ENCODE data around the gene ADAMTS18. TPM values are rescaled to one million over a fixed set of nuclear protein-coding genes. Genes with fewer than 3 reads are reported as not detected.

The ADAMTS18 gene
- 1 to 10 TPM in 1 of 5 donors, under 1 TPM in 1, not detected in 3; 0.55 to 7.0 TPM for total RNA-seq
- not detected for polyA plus RNA-seq
- long read RNA-seq, donor 1, result 0 reads
- long read RNA-seq, donor 2, result 0 reads
- long read RNA-seq, donor 3, result 0 reads
- long read RNA-seq, donor 4, result 0 reads
- long read RNA-seq, donor 5, result 0 reads
- long read RNA-seq, donor 6, result 0 reads
- long read RNA-seq, donor 7, result 0 reads
- long read RNA-seq, donor 8, result 0 reads
- long read RNA-seq, donor 9, result 0 reads
- long read RNA-seq, donor 10, result 0 reads

DNA sequence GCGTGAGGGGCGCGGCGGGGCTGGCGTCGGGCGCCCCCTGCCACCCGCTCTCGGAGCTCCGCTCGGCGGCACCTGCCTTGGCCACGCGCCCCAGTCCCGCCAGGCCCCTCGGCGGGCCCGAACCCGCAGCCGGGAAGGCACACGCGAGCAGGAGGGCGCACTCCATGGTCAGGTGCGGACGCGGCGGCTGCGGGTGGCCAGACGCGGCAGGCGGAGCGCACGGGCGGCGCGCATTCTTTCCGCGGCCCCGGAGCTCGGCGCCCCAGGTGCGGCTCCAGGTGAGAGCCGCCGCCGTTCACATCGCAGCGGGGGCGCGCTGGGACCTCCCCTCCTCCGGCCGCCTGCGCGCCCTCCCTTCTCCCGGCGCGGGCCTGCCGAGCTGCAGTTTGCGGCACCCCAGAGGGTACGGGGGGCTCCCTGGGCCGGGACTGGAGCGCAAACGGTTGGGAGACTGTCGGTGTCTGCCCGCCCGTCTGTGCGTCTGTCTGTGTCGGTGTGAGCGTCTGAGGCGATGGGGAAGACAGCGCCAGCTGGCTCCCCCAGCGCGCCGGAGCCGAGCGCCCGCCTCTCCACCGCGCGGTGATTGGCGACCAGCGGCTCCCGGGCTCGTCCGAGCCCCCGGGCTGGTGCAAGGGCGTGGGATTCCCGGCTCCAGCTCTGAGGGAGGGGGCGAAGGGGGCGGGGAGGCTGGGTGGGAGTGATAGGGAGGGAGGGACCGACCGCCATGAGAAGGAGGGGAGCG lies at the start of gene ADAMTS18:
TSS of gene ADAMTS18 (minus strand) at position 505 of the 742 bp plus-strand sequence. CDS start at position 166, 339 bp downstream.
- TF ChIP-seq EP300 (IDR thresholded peaks at IDR 0.05), result no peak
- peaks cover 9 to 62% (median 22%) of the 10 kb centered on the region in 3 donors for H3K27me3 ChIP-seq
- 0 to 4% (median 2%) methylated on average over 23 to 92 of the region's 92 CpGs for WGBS, 5 donors
- intact Hi-C loops (cut with DNase I; ENCODE audit: low total_unique reads), result no loop called here
- H3K4me1 ChIP-seq, result peaks cover 0 to 12% (median 5%) of the 10 kb centered on the region in 4 donors
- no peaks in the 10 kb centered on the region for H3K9me3 ChIP-seq
- H3K36me3 ChIP-seq, result no peaks in the 10 kb centered on the region
- DNase-seq, result peak in 1 of 2 donors; percentile 33
- no peak within 1 kb of the TSS for H3K27ac ChIP-seq
- peak within 1 kb of the TSS in 1 of 4 donors; percentile 9 for H3K4me3 ChIP-seq

DNA sequence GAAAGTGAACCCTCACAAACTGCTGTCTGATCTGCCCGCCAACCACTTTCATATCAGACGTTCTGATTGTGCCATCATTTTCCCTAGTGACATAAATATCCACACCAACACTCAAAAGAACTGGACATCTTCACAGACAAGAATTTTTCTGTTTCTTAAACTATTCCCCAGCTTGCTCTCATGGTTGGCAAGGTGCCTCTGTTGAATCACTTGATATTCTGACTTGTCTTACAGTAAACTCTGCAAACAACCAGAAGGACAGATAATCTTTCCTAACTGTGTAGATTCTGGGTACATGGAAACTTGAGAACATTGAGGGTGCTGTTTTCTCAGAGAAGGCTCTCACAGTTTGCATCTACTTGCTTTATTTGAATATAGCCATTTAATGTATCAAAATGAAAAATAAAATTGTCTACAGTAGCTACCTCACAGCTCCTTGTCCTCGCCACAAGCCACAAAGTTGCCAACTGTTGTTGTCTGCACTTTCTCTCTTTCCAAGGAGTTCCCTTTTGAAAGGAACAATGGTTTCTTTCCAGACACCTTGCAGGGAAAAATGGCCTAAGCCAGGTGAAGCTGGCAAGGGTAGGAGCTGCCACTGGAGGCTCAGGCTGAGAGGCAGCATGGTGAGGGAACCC lies 46.0 kb upstream of the ADAMTS18 start:
- no peak overlapping the region for H3K27ac ChIP-seq
- no peak for DNase-seq
- 70 to 84% (median 74%) methylated on average over 3 of the region's 3 CpGs for WGBS, 5 donors
- H3K4me1 ChIP-seq, result no peaks in the 10 kb centered on the region
- no peak overlapping the region for H3K4me3 ChIP-seq
- TF ChIP-seq EP300 (IDR thresholded peaks at IDR 0.05), result no peak
- TF ChIP-seq POLR2AphosphoS5 (IDR thresholded peaks at IDR 0.05), result no peak
- TF ChIP-seq POLR2A (IDR thresholded peaks at IDR 0.05), result no peak
- no peak for TF ChIP-seq CTCF (IDR thresholded peaks at IDR 0.05)
- no peaks in the 10 kb centered on the region for H3K27me3 ChIP-seq
- intact Hi-C loops (cut with DNase I; ENCODE audit: low total_unique reads), result no loop called here
- H3K36me3 ChIP-seq, result no peaks in the 10 kb centered on the region
- no peaks in the 10 kb centered on the region for H3K9me3 ChIP-seq

DNA sequence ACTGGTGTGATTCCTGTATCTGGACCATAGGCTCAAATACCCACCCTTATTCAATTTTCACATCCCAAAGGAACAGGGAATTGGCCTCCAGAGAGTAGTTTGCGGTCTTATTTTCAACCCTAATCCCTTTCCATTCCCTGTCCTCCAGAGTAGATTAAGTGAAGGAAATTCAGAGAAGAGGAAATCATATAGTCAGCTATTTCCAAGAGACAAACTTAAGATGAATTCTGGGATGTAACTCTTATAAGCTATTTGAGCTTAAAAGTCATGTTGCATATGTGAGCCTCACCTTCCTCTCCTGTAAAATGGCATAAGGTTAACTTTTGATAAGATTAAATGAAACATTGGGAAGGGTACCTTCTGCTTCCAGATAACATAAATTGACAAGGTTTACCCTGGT lies 37.4 kb upstream of the ADAMTS18 start:
- 81 to 93% (median 89%) methylated on average over 1 of the region's 1 CpG for WGBS, 5 donors
- H3K4me1 ChIP-seq, result no peaks in the 10 kb centered on the region
- H3K27me3 ChIP-seq, result no peaks in the 10 kb centered on the region
- DNase-seq, result no peak
- intact Hi-C loops (cut with DNase I; ENCODE audit: low total_unique reads), result no loop called here
- H3K27ac ChIP-seq, result no peak overlapping the region
- no peaks in the 10 kb centered on the region for H3K9me3 ChIP-seq
- H3K36me3 ChIP-seq, result no peaks in the 10 kb centered on the region
- TF ChIP-seq POLR2A (IDR thresholded peaks at IDR 0.05) (no peak), POLR2AphosphoS5 (IDR thresholded peaks at IDR 0.05) (no peak), EP300 (IDR thresholded peaks at IDR 0.05) (no peak), CTCF (IDR thresholded peaks at IDR 0.05) (no peak)
- no peak overlapping the region for H3K4me3 ChIP-seq

DNA sequence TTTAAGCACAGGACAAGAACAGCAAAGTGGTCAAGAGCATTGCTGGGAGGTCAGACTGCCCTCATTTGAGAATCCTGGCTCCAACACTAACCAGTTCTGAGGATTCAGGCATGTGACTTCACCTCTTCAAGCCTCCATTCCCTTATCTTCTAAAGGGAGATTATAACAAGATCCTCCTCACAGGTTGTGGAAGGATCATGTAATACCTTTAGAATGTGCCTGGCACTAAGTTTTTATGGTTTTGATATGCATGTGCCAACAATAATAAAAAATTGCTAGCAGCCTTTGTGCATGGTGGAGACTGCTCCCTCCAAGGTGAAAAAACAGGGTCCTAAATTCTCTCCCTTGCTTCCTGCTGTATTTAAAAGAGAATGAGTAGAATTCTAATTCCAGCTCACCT lies 36.0 kb upstream of the ADAMTS18 start:
- Histone ChIP-seq H3K27ac (no peak overlapping the region), H3K27me3 (peaks cover 0 to 3% (median 0%) of the 10 kb centered on the region in 3 donors), H3K9me3 (no peaks in the 10 kb centered on the region), H3K36me3 (no peaks in the 10 kb centered on the region), H3K4me1 (no peaks in the 10 kb centered on the region), H3K4me3 (no peak overlapping the region)
- no peak for DNase-seq
- no peak for TF ChIP-seq EP300 (IDR thresholded peaks at IDR 0.05)
- TF ChIP-seq CTCF (IDR thresholded peaks at IDR 0.05), result no peak
- TF ChIP-seq POLR2AphosphoS5 (IDR thresholded peaks at IDR 0.05), result no peak
- TF ChIP-seq POLR2A (IDR thresholded peaks at IDR 0.05), result no peak
- intact Hi-C loops (cut with DNase I; ENCODE audit: low total_unique reads), result no loop called here

Data from stomach (tissue), 19 donors.